Ovary (tissue), 9 donors: ENCODE measurements around the gene IRF6. TPM values are rescaled to one million over a fixed set of nuclear protein-coding genes. Genes with fewer than 3 reads are reported as not detected.

Experiments used
- DNase-seq, 5 donors: peaks; one replicate each; pipeline ENCODE4 v3.0.0-alpha.2; 2019 to 2020
- H3K27ac ChIP-seq, 2 donors: fragments of 200-600 bp; one replicate each; pipeline versions ENCODE4 v1.5.1 to v1.8.0; 2019 to 2022
- H3K27me3 ChIP-seq: fragments of 200-600 bp; one replicate; pipeline ENCODE4 v1.8.0; 2022
- H3K36me3 ChIP-seq: fragments of 200-600 bp; sonication (generic); one replicate; pipeline ENCODE4 v1.5.1; 2019
- H3K4me1 ChIP-seq: one replicate; pipeline ENCODE4 v1.8.1; 2013; ENCODE audit warnings: mild to moderate bottlenecking, moderate library complexity; ENCODE audit not compliant: insufficient read depth
- H3K4me3 ChIP-seq: fragments of 200-600 bp; sonication (generic); one replicate; pipeline ENCODE4 v1.5.1; 2017
- H3K9me3 ChIP-seq, 2 donors: fragments of 200-600 bp in 1 of 2; sonication (generic) in 1 of 2; one replicate each; pipeline versions ENCODE4 v1.5.1 to v1.8.1; 2013 to 2019; ENCODE audit warnings: mild to moderate bottlenecking in 1 of 2, moderate library complexity in 1 of 2
- EP300 ChIP-seq: sonication (generic); formaldehyde crosslinking; IDR thresholded peaks from one replicate; pipeline ENCODE4 v1.6.1; 2017; ENCODE audit warnings: antibody characterized with exemption
- POLR2A ChIP-seq: fragments of 450-650 bp; IDR thresholded peaks from one replicate; pipeline ENCODE4 v1.6.1; 2017; ENCODE audit warnings: antibody characterized with exemption, mild to moderate bottlenecking, moderate library complexity
- WGBS, 3 donors: extraction: QIAGEN DNeasy Blood & Tissue Kit in 1 of 3; methylation state at CpG; one replicate each; pipeline versions ENCODE4 v1.1.5 to v1.1.7; 2013 to 2017; 5-methylcytosine and 5-hydroxymethylcytosine counted together
- intact Hi-C, 4 donors: fragments of 100-400 bp; cut with DNase I; formaldehyde crosslinking; loops; one replicate each; pipeline versions ENCODE4 v1.11.0 to v1.15.1; 2022 to 2023
- polyA plus RNA-seq, 2 donors: library from polyadenylated mRNA; stranded (reverse); fragments of 200-250 nt in 1 of 2; fragments of 350-450 nt in 1 of 2; fragmentation: Illumina TruSeq in 1 of 2; extraction: RNeasy Lipid Tissue Mini Kit (QIAGEN cat#74804) in 1 of 2; gene quantifications; one replicate each; pipeline ENCODE4 v1.2.3, GENCODE V29; 2013 to 2014
- total RNA-seq, 7 donors: library from RNA; depleted of rRNA in 2 of 7; stranded (reverse); fragments of >200 nt in 2 of 7; fragmentation: NEBNext Ultra II Directional in 3 of 7; extraction: Animal tissue kit (Norgen Biotek cat#: 25700) in 3 of 7; gene quantifications; one replicate each; pipeline versions ENCODE4 v1.1.0 to v1.2.4, GENCODE V29; 2016 to 2023
- TF ChIP-seq, protein P1 (sequence below), 3 donors: fragments of 450-650 bp in 2 of 3; fragments of 200-600 bp in 1 of 3; IDR thresholded peaks; one replicate each; pipeline versions ENCODE4 v1.5.1 to v1.8.0; 2016 to 2022; ENCODE audit warnings: antibody characterized with exemption in 3 of 3, mild to moderate bottlenecking in 1 of 3
- donor health status: DM: no; HTN: no; CAD: no; lungs with moderate emphysema.
- donor health status: DM: no; HTN: no; CAD: no.
- donor health status: Bipolar disorder and iron deficiency.
- donor health status: DM: yes; HTN: yes; CAD: no.
- donor health status: DM: no; HTN: no; CAD: no.
- donor health status: DM: yes; HTN: yes; CAD: no.

Gene IRF6
- total and polyA plus RNA-seq, 9 donors, result 0.80 to 24.2 (median 5.0) TPM

DNA sequence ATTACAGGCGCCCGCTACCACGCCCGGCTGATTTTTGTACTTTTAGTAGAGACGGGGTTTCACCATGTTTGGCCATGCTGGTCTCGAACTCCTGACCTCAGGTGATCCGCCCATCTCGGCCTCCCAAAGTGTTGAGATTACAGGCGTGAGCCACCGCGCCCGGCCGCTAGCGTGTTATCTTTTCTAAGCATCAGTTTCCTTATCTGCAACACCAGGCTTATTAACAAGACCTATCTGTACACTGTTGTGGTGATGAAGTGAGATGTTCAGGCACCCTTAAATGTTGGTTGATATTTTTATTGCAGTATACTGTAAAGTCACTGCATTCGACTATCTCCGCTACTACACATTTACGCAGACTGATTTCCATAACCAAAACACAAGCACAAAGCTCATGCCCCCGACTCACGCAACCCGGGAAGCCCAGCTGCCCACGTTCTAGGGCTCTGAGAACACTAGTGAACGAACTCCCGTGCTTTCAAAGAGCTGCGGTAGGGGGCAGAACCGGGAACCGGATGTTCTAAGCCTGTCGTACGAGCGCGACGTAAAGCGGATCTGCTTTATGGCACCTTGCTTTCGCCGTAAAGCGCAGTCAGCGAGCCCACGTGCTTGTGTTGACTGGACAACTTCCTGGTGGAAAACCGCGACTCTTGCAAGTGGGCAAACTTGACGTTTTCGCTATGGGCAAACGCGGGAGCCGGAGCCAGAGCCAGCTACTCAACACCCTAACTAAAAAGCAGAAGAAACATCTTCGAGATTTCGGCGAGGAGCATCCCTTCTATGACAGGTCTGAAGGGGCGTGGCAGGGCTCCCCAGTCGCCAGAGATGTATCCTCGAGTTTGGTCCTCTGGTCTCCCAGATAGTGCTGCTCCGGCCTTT, 21.7 kb upstream of the IRF6 start, which contains the start of gene UTP25:
TSS of gene UTP25 (plus strand) at position 589 of the 879 bp plus-strand sequence. CDS start at position 681, 92 bp downstream.
- 19 to 20% (median 20%) methylated on average over 51 of the region's 51 CpGs for WGBS, 3 donors
- Histone ChIP-seq H3K4me1 (peaks cover 2% of the 10 kb centered on the region), H3K27ac (peak within 1 kb of the TSS in 1 of 2 donors; percentile 45), H3K27me3 (no peaks in the 10 kb centered on the region), H3K9me3 (no peaks in the 10 kb centered on the region), H3K36me3 (no peaks in the 10 kb centered on the region), H3K4me3 (peak within 1 kb of the TSS; percentile 89)
- peak; percentile 88 to 95 (median 94) for DNase-seq
- TF ChIP-seq EP300, result no peak
- TF ChIP-seq, protein P1, sequence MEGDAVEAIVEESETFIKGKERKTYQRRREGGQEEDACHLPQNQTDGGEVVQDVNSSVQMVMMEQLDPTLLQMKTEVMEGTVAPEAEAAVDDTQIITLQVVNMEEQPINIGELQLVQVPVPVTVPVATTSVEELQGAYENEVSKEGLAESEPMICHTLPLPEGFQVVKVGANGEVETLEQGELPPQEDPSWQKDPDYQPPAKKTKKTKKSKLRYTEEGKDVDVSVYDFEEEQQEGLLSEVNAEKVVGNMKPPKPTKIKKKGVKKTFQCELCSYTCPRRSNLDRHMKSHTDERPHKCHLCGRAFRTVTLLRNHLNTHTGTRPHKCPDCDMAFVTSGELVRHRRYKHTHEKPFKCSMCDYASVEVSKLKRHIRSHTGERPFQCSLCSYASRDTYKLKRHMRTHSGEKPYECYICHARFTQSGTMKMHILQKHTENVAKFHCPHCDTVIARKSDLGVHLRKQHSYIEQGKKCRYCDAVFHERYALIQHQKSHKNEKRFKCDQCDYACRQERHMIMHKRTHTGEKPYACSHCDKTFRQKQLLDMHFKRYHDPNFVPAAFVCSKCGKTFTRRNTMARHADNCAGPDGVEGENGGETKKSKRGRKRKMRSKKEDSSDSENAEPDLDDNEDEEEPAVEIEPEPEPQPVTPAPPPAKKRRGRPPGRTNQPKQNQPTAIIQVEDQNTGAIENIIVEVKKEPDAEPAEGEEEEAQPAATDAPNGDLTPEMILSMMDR (IDR thresholded peaks at IDR 0.05), result peak; percentile 36 to 87 (median 68)
- intact Hi-C loops, result no loop called here

DNA sequence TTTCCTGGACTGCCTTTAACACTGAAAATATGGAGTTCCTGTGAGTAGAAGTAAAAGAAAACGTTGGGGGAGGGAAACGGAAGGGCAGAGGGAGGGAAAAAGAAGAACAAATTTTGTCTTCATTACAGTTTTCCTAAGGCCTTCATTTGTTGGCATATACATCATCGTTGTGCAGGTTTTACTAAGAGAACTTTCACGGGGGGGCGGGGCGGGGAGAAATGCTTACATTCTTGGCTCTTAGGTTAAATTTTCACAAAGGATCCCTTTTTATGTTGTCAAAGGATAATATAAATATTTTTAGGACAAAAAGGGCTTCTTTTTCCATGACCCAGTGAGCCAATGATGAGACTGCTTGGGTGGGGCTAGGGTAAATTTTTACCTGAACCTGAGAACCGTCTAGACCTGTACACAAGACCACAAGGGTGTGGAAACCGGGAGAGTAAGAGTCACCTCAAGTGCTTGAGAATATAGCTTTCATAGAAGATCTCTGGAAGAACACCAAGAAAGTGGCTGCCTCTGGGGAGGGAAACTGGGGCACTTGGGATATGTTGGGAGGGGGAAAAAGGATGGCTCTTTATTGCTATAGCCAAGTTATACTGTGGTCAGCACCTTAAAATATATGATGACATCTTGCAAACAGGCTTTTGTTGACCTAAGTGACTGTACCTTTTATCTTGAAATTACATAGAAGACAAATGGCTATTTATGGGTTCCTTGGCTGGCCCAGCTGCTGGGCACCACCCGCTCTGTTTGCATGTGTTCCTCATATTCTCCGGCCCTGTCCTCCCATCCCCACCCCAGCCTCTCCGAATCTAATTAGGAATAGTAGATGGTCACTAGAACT, 19.9 kb upstream of the IRF6 start:
- intact Hi-C loops, result no loop called here
- no peak for DNase-seq
- no peak for TF ChIP-seq EP300
- no peak for TF ChIP-seq POLR2A
- TF ChIP-seq, protein P1 (IDR thresholded peaks at IDR 0.05), result no peak
- Histone ChIP-seq H3K4me1 (peaks cover 2% of the 10 kb centered on the region), H3K36me3 (no peaks in the 10 kb centered on the region), H3K9me3 (no peaks in the 10 kb centered on the region), H3K27ac (no peak overlapping the region), H3K27me3 (no peaks in the 10 kb centered on the region), H3K4me3 (no peak overlapping the region)
- WGBS, 3 donors, result 72 to 74% (median 74%) methylated on average over 11 of the region's 11 CpGs

DNA sequence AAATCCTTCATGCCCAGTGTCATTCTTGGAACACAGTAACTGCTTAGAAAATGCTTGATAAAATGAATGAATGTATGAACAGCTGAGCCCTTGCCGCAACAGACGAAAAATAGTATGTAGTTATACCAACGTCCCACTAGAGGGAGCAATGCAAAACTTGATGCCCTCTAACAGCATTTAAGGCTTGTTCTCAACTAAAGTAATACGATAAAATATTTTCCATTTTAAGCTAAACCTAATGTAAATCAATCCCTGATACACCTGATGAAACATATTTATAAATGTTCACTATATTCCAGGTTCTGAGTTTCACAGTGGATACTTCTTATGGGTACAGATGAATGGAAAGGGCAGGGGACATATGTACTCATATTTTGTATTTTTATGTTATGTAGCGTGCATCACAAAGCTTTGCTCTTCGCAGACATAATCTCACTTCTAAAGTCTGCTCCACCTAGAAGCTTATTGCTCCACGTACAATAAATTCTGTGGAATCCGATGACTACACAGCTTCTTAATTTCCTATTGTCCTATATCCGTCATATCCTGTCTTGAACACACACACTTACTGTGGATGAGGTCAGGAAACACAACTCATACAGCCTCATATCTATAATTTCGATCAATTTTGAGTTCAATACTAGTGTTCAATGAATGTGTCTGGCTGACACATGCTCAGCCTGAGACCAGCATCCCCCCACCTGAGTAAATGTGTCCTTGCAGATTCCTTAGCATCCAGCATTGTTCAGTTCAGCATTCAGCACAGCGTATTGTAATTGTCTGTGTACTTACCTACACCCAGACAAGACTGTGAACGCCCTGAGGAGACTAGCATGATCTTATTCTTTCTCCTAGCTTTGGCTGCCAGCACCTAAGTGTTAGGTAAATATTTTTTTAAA, 17.4 kb upstream of the IRF6 start:
- H3K4me3 ChIP-seq, result no peak overlapping the region
- no peak overlapping the region for H3K27ac ChIP-seq
- H3K4me1 ChIP-seq, result no peaks in the 10 kb centered on the region
- intact Hi-C loops, result no loop called here
- TF ChIP-seq, protein P1 (IDR thresholded peaks at IDR 0.05), result peak; percentile 33 to 47 (median 41)
- TF ChIP-seq EP300 (no peak), POLR2A (no peak)
- no peak for DNase-seq
- WGBS, 3 donors, result 32 to 35% (median 33%) methylated on average over 12 of the region's 12 CpGs
- H3K9me3 ChIP-seq, result no peaks in the 10 kb centered on the region
- H3K27me3 ChIP-seq, result no peaks in the 10 kb centered on the region
- H3K36me3 ChIP-seq, result no peaks in the 10 kb centered on the region

DNA sequence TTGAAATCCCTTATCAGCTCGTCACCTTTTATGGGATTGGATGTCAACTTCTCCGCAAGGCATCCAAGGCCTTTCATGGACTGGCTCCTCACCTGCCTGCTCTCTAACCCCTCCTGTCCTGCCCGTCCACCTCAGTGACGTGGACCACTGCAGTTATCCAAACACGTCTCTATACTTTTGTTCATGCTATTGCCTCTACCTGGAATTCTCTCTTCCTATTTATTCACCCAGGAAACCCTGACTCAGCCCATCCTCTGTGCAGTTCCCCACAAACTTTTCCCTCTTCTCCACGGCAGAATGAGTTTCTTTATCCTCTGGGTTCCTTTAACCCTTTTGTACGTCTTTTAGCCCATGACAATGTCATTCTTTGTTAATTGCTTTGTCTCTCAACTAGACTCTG, 16.8 kb upstream of the IRF6 start:
- intact Hi-C loops, result no loop called here
- Histone ChIP-seq H3K36me3 (no peaks in the 10 kb centered on the region), H3K4me3 (no peak overlapping the region), H3K4me1 (no peaks in the 10 kb centered on the region), H3K9me3 (no peaks in the 10 kb centered on the region), H3K27me3 (no peaks in the 10 kb centered on the region), H3K27ac (no peak overlapping the region)
- WGBS, 3 donors, result 42 to 62% (median 50%) methylated on average over 7 of the region's 7 CpGs
- DNase-seq, result no peak
- TF ChIP-seq POLR2A (no peak), EP300 (no peak)
- TF ChIP-seq, protein P1 (IDR thresholded peaks at IDR 0.05), result no peak
